Stomach smooth muscle (tissue), 2 donors: ENCODE results near the gene MEF2B.
A peak's percentile ranks its signal among the peaks of the same experiment; 100 is the strongest.

ENCODE experiments used
- H3K27ac ChIP-seq: one replicate; pipeline ENCODE4 v1.7.0; 2013; ENCODE audit warnings: mild to moderate bottlenecking, low read length, inconsistent platforms
- H3K27me3 ChIP-seq, 2 donors: one replicate each; pipeline ENCODE4 v1.7.0; 2013; ENCODE audit warnings: low read length in 2 of 2; ENCODE audit not compliant: insufficient read depth in 2 of 2, control insufficient read depth in 1 of 2
- H3K36me3 ChIP-seq, 2 donors: one replicate each; pipeline ENCODE4 v1.7.0; 2013; ENCODE audit warnings: low read length in 2 of 2; ENCODE audit not compliant: control insufficient read depth in 2 of 2, insufficient read depth in 2 of 2
- H3K4me1 ChIP-seq: one replicate; pipeline ENCODE4 v1.7.0; 2013; ENCODE audit warnings: low read length; ENCODE audit not compliant: control insufficient read depth, insufficient read depth
- H3K4me3 ChIP-seq, 2 donors: one replicate each; pipeline ENCODE4 v1.7.0; 2013; ENCODE audit warnings: low read length in 2 of 2
- H3K9ac ChIP-seq, 2 donors: one replicate each; pipeline ENCODE4 v1.7.0; 2013; ENCODE audit warnings: low read length in 2 of 2, mild to moderate bottlenecking in 1 of 2
- H3K9me3 ChIP-seq, 2 donors: one replicate each; pipeline ENCODE4 v1.7.0; 2013; ENCODE audit warnings: low read length in 2 of 2; ENCODE audit not compliant: control insufficient read depth in 2 of 2
- donor health status: healthy.
- donor health status: Pancreatic carcinoma.

MEF2B gene

GRCh38 chr19:19170873-19171672 is 1.0 kb upstream of the MEF2B start:
- no peaks in the 10 kb centered on the region for H3K36me3 ChIP-seq
- H3K9ac ChIP-seq: no peak overlapping the region
- no peak overlapping the region for H3K27ac ChIP-seq
- H3K27me3 ChIP-seq: peaks cover 8 to 10% of the 10 kb centered on the region in 2 donors
- H3K4me1 ChIP-seq: peaks cover 14% of the 10 kb centered on the region
- no peak overlapping the region for H3K4me3 ChIP-seq
- no peaks in the 10 kb centered on the region for H3K9me3 ChIP-seq

- H3K9ac ChIP-seq: no peak overlapping the region
- peaks cover 8 to 10% of the 10 kb centered on the region in 2 donors for H3K27me3 ChIP-seq
- peaks cover 11% of the 10 kb centered on the region for H3K4me1 ChIP-seq
- no peak overlapping the region for H3K27ac ChIP-seq
- H3K36me3 ChIP-seq: peaks cover 0 to 3% of the 10 kb centered on the region in 2 donors
- no peaks in the 10 kb centered on the region for H3K9me3 ChIP-seq
- H3K4me3 ChIP-seq: peak overlapping the region in 1 of 2 donors; percentile 57
Measured at GRCh38 chr19:19169236-19170052, 619 bp downstream of the MEF2B start.

GRCh38 chr19:19167612-19168011 is 2.5 kb downstream of the MEF2B start:
- H3K9ac ChIP-seq: no peak overlapping the region
- peaks cover 0 to 3% of the 10 kb centered on the region in 2 donors for H3K36me3 ChIP-seq
- no peak overlapping the region for H3K4me3 ChIP-seq
- H3K4me1 ChIP-seq: peaks cover 11% of the 10 kb centered on the region
- peaks cover 8 to 10% of the 10 kb centered on the region in 2 donors for H3K27me3 ChIP-seq
- no peak overlapping the region for H3K27ac ChIP-seq
- H3K9me3 ChIP-seq: no peaks in the 10 kb centered on the region

- Histone ChIP-seq H3K27me3 (peaks cover 5 to 6% of the 10 kb centered on the region in 2 donors), H3K9ac (no peak overlapping the region), H3K36me3 (peaks cover 0 to 3% of the 10 kb centered on the region in 2 donors), H3K4me1 (peaks cover 8% of the 10 kb centered on the region), H3K4me3 (no peak overlapping the region), H3K9me3 (no peaks in the 10 kb centered on the region), H3K27ac (no peak overlapping the region)
Measured at GRCh38 chr19:19165396-19165795, 4.7 kb downstream of the MEF2B start.

GRCh38 chr19:19162495-19162894 is 7.6 kb downstream of the MEF2B start:
- H3K4me3 ChIP-seq: no peak overlapping the region
- H3K9ac ChIP-seq: no peak overlapping the region
- H3K9me3 ChIP-seq: no peaks in the 10 kb centered on the region
- no peaks in the 10 kb centered on the region for H3K27me3 ChIP-seq
- H3K27ac ChIP-seq: no peak overlapping the region
- peaks cover 0 to 3% of the 10 kb centered on the region in 2 donors for H3K36me3 ChIP-seq
- no peaks in the 10 kb centered on the region for H3K4me1 ChIP-seq

- H3K27me3 ChIP-seq: no peaks in the 10 kb centered on the region
- H3K36me3 ChIP-seq: peaks cover 0 to 1% of the 10 kb centered on the region in 2 donors
- H3K4me1 ChIP-seq: no peaks in the 10 kb centered on the region
- H3K9me3 ChIP-seq: no peaks in the 10 kb centered on the region
- no peak overlapping the region for H3K4me3 ChIP-seq
- no peak overlapping the region for H3K9ac ChIP-seq
- H3K27ac ChIP-seq: no peak overlapping the region
Measured at GRCh38 chr19:19160461-19161035, 9.5 kb downstream of the MEF2B start.

- H3K9ac ChIP-seq: no peak overlapping the region
- no peaks in the 10 kb centered on the region for H3K27me3 ChIP-seq
Measured at GRCh38 chr19:19159534-19159933, 10.5 kb downstream of the MEF2B start.

GRCh38 chr19:19157808-19158207 is 12.3 kb downstream of the MEF2B start:
- no peaks in the 10 kb centered on the region for H3K4me1 ChIP-seq
- H3K9me3 ChIP-seq: no peaks in the 10 kb centered on the region
- no peak overlapping the region for H3K27ac ChIP-seq
- H3K4me3 ChIP-seq: no peak overlapping the region
- no peak overlapping the region for H3K9ac ChIP-seq
- H3K27me3 ChIP-seq: no peaks in the 10 kb centered on the region
- no peaks in the 10 kb centered on the region for H3K36me3 ChIP-seq

More at GRCh38 chr19:19159534-19159933, 10.5 kb downstream of the MEF2B start:
- Histone ChIP-seq H3K4me1 (no peaks in the 10 kb centered on the region), H3K27ac (no peak overlapping the region), H3K36me3 (no peaks in the 10 kb centered on the region), H3K9me3 (no peaks in the 10 kb centered on the region), H3K4me3 (no peak overlapping the region)

- H3K9me3 ChIP-seq: no peaks in the 10 kb centered on the region
- H3K36me3 ChIP-seq: no peaks in the 10 kb centered on the region
- H3K27me3 ChIP-seq: no peaks in the 10 kb centered on the region
- no peak overlapping the region for H3K9ac ChIP-seq
- H3K4me3 ChIP-seq: no peak overlapping the region
- no peaks in the 10 kb centered on the region for H3K4me1 ChIP-seq
- H3K27ac ChIP-seq: no peak overlapping the region
Measured at GRCh38 chr19:19155495-19156219, 14.4 kb downstream of the MEF2B start.

- H3K27ac ChIP-seq: no peak overlapping the region
- no peaks in the 10 kb centered on the region for H3K9me3 ChIP-seq
- no peak overlapping the region for H3K4me3 ChIP-seq
- no peaks in the 10 kb centered on the region for H3K4me1 ChIP-seq
- peaks cover 0 to 2% of the 10 kb centered on the region in 2 donors for H3K36me3 ChIP-seq
- H3K27me3 ChIP-seq: no peaks in the 10 kb centered on the region
- H3K9ac ChIP-seq: no peak overlapping the region
Measured at GRCh38 chr19:19154768-19155494, 15.1 kb downstream of the MEF2B start.
